NCI-H510A (cell line): ENCODE results near the gene KIAA1217.

Experiments used
- DNase-seq: peaks from one replicate; lab custom pipeline; 2025; lab: John Stamatoyannopoulos, UW

KIAA1217 gene

DNA sequence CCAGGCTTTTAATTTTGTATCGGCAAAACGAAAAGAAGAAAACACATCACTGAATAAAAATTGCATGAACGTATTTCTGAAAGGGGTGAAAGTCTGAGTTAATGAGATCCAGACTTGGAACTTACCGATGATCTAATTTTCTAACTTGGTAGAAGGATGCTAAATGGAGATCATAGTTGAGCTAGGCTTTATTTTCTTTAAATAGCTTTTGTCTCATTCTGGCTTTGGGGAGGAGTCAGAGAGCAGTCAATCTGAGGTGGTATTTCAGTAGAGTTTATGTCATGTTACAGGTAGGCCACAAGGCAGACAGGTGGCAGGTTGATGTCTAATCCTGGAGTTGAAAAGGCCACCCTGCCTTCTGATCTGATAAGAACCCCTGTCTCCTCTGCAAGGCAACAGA lies 161.9 kb downstream of the KIAA1217 start:
- no peak for DNase-seq

GRCh38 chr10:24371396-24371795 lies 162.5 kb downstream of the KIAA1217 start:
- no peak for DNase-seq

- DNase-seq = no peak
Observed at GRCh38 chr10:24374134-24374915, 165.4 kb downstream of the KIAA1217 start.

- DNase-seq = no peak
Observed at GRCh38 chr10:24375510-24375909, 166.6 kb downstream of the KIAA1217 start.

DNA sequence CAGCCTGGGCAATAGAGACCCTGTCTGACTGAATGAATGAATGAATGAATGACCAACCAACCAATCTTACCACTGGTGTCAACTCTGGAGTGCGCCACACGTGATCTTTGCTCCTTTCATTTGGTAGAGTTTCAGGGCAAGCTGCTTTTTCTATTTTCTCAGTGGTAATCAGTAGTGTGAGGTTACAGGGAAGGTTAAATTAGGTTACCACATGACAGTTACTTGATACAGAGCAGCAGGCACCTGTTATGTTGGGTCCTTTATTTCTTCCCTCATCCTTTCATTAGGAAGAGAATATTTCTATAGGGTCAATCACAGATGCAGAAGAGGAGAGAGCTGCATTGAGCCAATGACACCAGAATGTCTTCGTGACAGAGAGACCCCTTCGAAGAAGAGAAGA lies 167.8 kb downstream of the KIAA1217 start:
- no peak for DNase-seq

DNA sequence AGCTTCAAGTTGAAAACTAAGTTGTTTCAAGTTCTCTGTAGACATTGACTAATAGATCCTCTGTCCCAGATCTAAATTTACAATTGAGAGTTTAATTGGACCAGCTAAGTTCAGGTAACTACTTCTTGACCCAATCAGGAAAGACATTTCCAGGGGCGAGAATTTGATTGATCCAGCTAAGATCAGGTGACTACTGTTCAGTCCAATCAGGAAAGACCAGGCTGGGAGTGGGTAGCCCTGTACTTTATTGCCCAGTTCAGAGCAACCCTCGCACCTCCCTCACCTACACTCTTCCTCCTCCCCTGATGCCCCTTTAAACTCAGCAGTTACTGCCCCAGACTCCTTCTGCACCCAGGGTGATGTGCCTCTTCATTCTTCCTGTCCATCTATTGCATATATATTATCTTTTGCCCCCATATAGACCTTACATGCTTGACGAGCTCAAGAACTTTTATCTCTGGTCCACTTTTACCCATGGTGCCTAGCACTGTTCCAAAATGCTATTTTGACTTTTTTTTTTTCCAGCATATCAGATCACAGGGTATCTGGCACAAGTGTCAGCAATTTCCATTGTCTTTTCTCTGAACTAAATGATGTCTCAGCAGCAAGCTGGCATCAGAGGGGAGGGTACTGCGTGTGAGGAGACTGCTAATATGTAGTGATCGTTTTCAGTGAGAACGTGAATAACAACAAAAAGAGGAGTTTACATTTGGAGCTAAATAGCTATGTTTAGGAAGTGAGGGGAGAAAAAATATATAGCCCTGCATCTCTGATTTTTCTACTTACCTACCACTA lies 169.4 kb downstream of the KIAA1217 start:
- no peak for DNase-seq

GRCh38 chr10:24381235-24382010 lies 172.5 kb downstream of the KIAA1217 start:
- no peak for DNase-seq

DNA sequence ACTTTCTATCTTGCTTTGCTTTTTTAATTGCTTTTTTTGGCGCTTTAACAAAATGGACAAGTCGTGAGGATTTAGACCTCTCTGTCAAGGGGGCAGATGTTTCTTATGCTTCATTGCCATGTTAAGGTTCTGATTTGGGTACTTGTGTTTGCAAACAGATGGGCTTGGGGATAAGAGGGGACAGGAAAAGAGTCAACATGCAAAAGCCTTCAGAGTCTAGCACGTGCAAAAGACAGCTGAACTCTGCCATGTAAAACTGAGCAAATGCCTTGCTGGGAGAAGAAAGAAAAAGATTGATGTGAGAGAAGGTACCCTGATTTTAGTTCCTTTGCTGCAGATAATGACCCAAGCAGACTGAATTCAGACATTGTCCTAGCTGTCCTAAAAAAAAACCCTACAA lies 173.1 kb downstream of the KIAA1217 start:
- DNase-seq = no peak

GRCh38 chr10:24382596-24382978 lies 173.6 kb downstream of the KIAA1217 start:
- no peak for DNase-seq

DNA sequence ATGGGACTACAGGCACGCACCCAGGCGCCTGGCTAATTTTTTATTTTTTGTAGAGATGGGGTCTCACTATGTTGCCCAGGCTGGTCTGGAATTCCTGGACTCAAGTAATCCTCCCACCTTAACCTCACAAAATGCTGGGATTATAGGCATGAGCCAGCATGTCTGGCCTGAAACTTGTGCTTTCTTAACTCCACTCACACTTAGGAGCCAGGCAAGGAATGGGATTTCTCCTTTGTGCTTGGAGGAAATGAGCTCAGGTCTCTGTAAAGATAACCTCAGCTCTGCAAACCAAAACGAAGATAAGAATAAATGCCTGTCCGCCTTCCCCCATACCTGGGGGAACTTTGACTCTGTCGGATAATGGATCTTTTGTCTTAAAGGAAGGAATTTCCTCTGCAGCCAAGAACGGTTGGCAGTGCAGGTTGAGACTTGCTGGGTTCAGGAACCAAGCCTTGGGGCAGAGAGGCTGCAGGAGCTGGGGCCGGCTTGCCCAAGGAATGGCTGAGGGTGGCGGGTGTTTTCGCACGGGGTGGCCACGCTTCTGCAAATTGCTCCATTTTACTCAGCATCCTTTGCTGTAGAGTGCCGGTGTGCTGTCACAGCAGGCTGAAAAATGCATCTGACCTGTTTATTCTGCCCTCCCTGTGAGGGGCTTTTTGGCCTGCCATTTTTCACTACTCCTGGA lies 174.2 kb downstream of the KIAA1217 start:
- no peak for DNase-seq

GRCh38 chr10:24383681-24384106 lies 174.8 kb downstream of the KIAA1217 start:
- no peak for DNase-seq

DNA sequence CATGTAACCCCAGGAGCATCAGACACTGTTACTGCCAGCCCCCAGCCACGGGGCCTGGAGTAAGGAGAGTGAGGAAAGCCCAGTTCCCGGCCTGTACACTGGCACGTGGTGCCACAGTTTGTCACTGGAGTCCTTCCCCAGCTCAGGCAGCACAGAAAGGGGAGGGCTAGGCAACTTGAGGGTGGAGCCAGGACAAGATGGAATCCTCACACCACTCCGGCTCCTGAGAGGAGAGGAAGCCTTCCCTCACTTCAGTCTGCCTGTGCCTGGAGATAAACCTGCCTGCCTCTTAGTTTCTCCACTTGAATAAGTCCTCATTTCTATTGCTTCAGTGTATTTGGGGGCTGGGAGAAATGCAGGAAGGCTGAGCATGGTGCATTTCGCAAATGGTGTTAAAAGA lies 176.0 kb downstream of the KIAA1217 start:
- no peak for DNase-seq

GRCh38 chr10:24385776-24386175 lies 176.8 kb downstream of the KIAA1217 start:
- DNase-seq = no peak

DNA sequence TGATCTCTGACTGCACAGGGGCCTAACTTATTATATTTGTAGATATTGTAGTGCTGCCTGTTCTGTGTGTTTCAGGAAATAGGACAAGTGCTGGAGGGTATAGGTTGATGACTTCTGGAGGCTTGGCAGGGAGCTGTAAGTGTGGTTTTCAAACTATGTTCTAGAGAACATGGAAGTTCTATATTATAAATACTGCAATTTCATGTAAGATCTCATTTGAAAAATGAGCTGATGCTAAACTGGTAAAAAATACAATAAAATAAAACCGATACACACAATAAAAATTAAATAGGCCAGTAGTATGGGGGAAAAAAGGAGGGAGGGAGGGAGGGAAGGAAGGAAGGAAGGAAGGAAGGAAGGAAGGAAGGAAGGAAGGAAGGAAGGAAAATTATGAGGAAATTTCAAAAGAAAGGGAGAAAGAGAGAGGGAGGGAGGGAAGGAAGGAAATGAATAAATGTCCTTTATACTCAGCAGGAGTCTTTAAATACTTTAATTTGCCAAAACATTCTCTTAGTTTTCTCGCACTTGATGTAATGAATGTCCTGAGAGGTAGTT lies 181.3 kb downstream of the KIAA1217 start:
- no peak for DNase-seq

- DNase-seq = no peak
Observed at GRCh38 chr10:24390746-24391145, 181.8 kb downstream of the KIAA1217 start.

DNA sequence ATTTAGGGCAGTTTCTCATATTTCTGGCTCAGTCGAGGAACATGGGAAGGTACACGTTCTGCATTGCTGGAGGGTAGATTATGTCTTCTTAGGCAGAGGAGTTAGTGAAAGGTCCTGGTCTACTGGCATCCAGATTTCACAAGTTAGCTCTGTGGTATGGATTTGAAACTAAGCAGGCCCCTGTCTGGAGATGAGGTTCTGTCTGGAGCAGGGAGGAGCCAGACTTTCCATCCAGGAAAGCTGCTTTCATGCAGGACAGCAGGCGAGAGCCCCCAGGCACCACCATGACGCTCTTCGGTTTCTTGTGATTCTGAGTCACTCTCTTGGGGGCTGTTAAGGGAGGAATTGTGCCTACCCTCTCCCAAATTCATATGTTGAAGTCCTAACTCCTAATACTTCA lies 184.3 kb downstream of the KIAA1217 start:
- no peak for DNase-seq

GRCh38 chr10:24394461-24395190 lies 185.7 kb downstream of the KIAA1217 start:
- DNase-seq = no peak

- DNase-seq = no peak
Observed at GRCh38 chr10:24396396-24396795, 187.5 kb downstream of the KIAA1217 start.

- no peak for DNase-seq
Observed at GRCh38 chr10:24397662-24398061, 188.7 kb downstream of the KIAA1217 start.

GRCh38 chr10:24404567-24404966 lies 195.6 kb downstream of the KIAA1217 start:
- no peak for DNase-seq

GRCh38 chr10:24405635-24406034 lies 196.7 kb downstream of the KIAA1217 start:
- DNase-seq = no peak
